ENCODE measurements around the gene SDF2L1. TPM values are rescaled to one million over a fixed set of nuclear protein-coding genes. Genes with fewer than 3 reads are reported as not detected.

SDF2L1 gene
- total RNA-seq, 1 donor from 2014 or later = 32.4 TPM

DNA sequence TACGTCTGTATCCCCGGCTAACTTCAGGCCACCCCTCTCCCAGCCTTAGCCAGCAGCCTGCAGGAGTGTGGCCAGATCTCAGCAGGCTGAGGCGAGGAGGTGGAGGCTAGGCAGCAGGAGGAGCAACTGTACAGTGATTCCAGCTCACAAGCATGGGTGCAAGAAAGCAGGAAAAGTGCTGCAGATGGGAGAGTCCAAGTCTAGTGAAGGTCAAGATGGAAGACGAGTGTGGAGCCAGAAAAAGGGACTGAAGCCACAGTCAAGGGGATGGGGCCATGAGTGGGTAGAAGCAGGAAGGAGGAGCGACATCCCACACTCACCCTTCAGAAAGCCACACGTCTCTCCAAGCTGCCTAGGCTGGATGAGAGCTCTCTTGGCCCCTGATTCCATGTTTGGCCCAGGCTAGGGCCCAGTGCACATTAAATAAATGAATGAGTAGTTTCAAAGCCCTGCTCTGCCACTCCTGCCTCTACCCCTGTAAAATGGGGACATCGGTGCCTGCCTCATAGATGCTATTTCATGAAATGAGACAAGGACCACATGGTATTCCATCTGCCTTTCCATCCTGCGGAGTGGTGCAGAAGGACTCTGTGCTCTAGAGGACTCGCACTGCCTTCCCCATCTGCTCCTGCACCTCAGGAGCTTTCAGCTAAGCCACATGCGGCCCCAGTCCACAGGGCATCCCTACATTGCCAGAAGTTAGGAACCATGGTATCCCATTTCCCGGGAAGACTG is 15.2 kb upstream of the SDF2L1 start:
- H3K4me3 Mint-ChIP-seq (ENCODE audit: unreplicated experiment) = no peak overlapping the region
- H3K4me1 Mint-ChIP-seq (ENCODE audit: unreplicated experiment) = peaks cover 4% of the 10 kb centered on the region
- H3K27ac Mint-ChIP-seq (ENCODE audit: unreplicated experiment) = no peak overlapping the region
- TF ChIP-seq CTCF (IDR thresholded peaks at IDR 0.05; ENCODE audit: unreplicated experiment) = no peak
- H3K9me3 Mint-ChIP-seq (ENCODE audit: unreplicated experiment) = no peaks in the 10 kb centered on the region
- no peak for DNase-seq (ENCODE audit: low spot score)
- H3K27me3 Mint-ChIP-seq (ENCODE audit: unreplicated experiment) = peaks cover 5% of the 10 kb centered on the region
- H3K36me3 Mint-ChIP-seq (ENCODE audit: low read depth, unreplicated experiment) = peaks cover 18% of the 10 kb centered on the region

DNA sequence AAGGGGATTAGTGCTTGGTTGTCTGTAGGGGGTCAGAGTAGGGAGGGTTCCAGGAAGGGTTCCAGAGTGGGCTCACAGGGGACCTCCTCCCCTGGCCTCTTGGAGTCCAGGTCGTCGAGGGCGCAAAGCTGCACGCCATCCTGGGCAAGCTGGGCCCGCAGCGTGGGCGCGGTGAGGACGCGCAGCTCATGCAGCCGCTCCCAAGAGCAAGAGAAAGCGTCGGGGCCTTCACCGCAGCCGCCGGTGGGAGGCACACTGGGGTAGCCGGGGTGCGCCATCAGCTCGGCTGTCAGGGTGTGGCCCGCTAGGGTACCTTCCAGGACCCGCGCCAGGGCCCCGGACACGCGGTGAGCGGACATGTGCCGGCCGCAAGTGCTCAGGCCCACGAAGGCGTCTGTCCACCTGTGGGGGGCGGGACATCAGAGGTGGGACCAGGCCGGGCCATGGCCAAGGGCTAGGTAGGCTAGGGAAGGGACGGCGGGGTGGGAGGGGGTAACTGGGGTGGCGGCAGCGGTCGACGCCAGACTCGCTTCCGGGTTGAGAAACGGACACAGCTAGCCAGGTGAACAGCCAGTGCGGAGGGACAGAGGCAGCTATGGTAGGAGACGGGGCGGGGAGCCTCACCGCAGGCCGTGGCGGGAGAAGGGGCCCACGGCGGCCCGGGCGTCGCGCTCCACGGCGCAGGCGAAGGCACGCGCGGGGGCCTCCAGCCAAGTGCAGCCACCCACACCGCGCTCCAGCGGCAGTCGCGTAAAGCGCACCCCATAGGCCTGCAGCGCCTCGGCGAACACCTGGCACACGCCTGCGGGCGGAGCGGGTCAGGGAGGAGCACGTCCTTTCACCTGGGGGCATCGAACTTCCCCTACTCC is 13.5 kb upstream of the SDF2L1 start:
- Mint-ChIP-seq H3K9me3 (ENCODE audit: unreplicated experiment) (no peaks in the 10 kb centered on the region), H3K36me3 (ENCODE audit: low read depth, unreplicated experiment) (peaks cover 12% of the 10 kb centered on the region), H3K27ac (ENCODE audit: unreplicated experiment) (peak overlapping the region; percentile 24), H3K27me3 (ENCODE audit: unreplicated experiment) (peaks cover 5% of the 10 kb centered on the region), H3K4me1 (ENCODE audit: unreplicated experiment) (peaks cover 4% of the 10 kb centered on the region), H3K4me3 (ENCODE audit: unreplicated experiment) (peak overlapping the region; percentile 81)
- DNase-seq (ENCODE audit: low spot score) = no peak
- TF ChIP-seq CTCF (IDR thresholded peaks at IDR 0.05; ENCODE audit: unreplicated experiment) = no peak

DNA sequence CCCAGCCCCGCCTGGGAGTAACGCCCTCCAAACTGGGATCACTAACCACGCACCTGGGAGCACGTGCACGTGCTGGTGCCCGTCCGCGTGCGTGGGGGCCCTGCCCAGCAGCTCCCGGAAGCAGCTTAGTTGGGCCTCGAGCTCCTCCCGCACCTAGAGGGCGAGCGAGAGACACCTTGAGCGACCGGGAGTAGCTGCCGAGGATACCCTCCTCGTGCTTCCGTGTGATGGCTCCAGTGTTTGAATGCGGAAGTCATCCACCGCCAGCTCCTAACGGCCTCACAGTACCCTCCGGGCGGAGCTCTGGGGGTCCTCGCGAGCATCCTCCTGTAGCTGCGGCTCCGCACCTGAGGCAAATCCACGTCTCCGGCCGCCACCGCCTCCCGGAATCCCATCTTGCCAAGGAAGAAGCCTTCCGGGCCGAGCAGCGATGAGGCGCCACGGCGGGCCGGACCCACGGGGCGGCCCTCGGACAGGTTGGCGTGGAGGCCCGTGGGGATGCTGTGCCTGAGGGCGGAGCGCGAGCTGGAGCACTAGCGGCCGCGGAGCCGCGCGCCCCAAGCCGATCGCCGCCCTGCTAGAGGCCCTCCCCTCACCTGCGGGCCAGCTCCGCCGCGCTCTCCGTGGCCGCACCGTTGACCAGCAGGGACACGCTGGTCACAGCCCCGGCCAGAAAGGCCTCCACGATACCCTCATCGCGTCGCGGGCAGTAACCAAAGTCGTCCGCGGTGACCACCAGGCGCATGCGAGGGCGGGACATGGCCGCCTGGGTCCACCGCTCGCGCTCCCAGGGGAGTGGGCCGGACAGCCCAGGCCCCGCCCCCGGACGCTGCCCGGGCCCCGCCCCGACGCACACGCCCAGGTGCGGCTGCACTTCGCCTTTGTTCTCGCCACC is 12.6 kb upstream of the SDF2L1 start, which contains the start of gene YDJC:
Gene YDJC, minus strand, starts transcription at position 768 of the 895 bp plus-strand sequence. Its CDS starts 8 bp downstream, at position 760.
- Mint-ChIP-seq H3K4me3 (ENCODE audit: unreplicated experiment) (peak within 1 kb of the TSS; percentile 86), H3K36me3 (ENCODE audit: low read depth, unreplicated experiment) (peaks cover 12% of the 10 kb centered on the region), H3K4me1 (ENCODE audit: unreplicated experiment) (peaks cover 4% of the 10 kb centered on the region), H3K9me3 (ENCODE audit: unreplicated experiment) (no peaks in the 10 kb centered on the region), H3K27ac (ENCODE audit: unreplicated experiment) (no peak within 1 kb of the TSS), H3K27me3 (ENCODE audit: unreplicated experiment) (peaks cover 5% of the 10 kb centered on the region)
- peak; percentile 98 for DNase-seq (ENCODE audit: low spot score)
- TF ChIP-seq CTCF (IDR thresholded peaks at IDR 0.05; ENCODE audit: unreplicated experiment) = peak; percentile 97

- Mint-ChIP-seq H3K4me1 (ENCODE audit: unreplicated experiment) (no peaks in the 10 kb centered on the region), H3K4me3 (ENCODE audit: unreplicated experiment) (no peak overlapping the region), H3K27ac (ENCODE audit: unreplicated experiment) (no peak overlapping the region), H3K9me3 (ENCODE audit: unreplicated experiment) (no peaks in the 10 kb centered on the region), H3K27me3 (ENCODE audit: unreplicated experiment) (peaks cover 6% of the 10 kb centered on the region), H3K36me3 (ENCODE audit: low read depth, unreplicated experiment) (peaks cover 7% of the 10 kb centered on the region)
- no peak for DNase-seq (ENCODE audit: low spot score)
- no peak for TF ChIP-seq CTCF (IDR thresholded peaks at IDR 0.05; ENCODE audit: unreplicated experiment)
Measured at GRCh38 chr22:21631025-21631424, 11.1 kb upstream of the SDF2L1 start.

All from endothelial cell (in vitro differentiated cells).